SK-N-SH (cell line): Measurements from ENCODE around the gene CCT2. TPM values are rescaled to one million over a fixed set of nuclear protein-coding genes. Genes with fewer than 3 reads are reported as not detected.

Experiments used
- CHD2 ChIP-seq: fragments of 150-350 bp; IDR thresholded peaks from 2 replicates; pipeline ENCODE4 v1.6.1; 2018; ENCODE audit warnings: low read length; ENCODE audit not compliant: partially characterized antibody
- ELF1 ChIP-seq: IDR thresholded peaks from 2 replicates; pipeline ENCODE4 v1.4.0; 2012
- EZH2phosphoT487 ChIP-seq: fragments of 200-600 bp; sonication (generic); IDR thresholded peaks from 2 replicates; pipeline ENCODE4 v1.6.1; 2017; ENCODE audit warnings: low read depth, mixed run types, mild to moderate bottlenecking, antibody characterized with exemption, moderate library complexity, borderline replicate concordance
- FOSL2 ChIP-seq: IDR thresholded peaks from 2 replicates; pipeline ENCODE4 v1.4.0; 2012; ENCODE audit warnings: low read depth, mild to moderate bottlenecking, moderate library complexity, borderline replicate concordance
- FOXJ3 ChIP-seq: sonication (generic); formaldehyde crosslinking; IDR thresholded peaks from 2 replicates; pipeline ENCODE4 v1.5.1; 2020; ENCODE audit warnings: mild to moderate bottlenecking, missing genetic modification reagents
- FOXM1 ChIP-seq: IDR thresholded peaks from 2 replicates; pipeline ENCODE4 v1.4.0; 2012; ENCODE audit warnings: low read depth, mild to moderate bottlenecking
- GABPA ChIP-seq: IDR thresholded peaks from 2 replicates; pipeline ENCODE4 v1.4.0; 2012; ENCODE audit warnings: low read depth, mild to moderate bottlenecking
- GATA2 ChIP-seq: sonication (generic); formaldehyde crosslinking; IDR thresholded peaks from 2 replicates; pipeline ENCODE4 v1.5.0; 2020; ENCODE audit warnings: mild to moderate bottlenecking, missing genetic modification reagents
- JUND ChIP-seq: IDR thresholded peaks from 2 replicates; pipeline ENCODE4 v1.4.0; 2012
- MAX ChIP-seq: IDR thresholded peaks from 2 replicates; pipeline ENCODE4 v1.4.0; 2012; ENCODE audit warnings: low read depth
- MEF2A ChIP-seq: IDR thresholded peaks from 2 replicates; pipeline ENCODE4 v1.4.0; 2012; ENCODE audit warnings: low read depth, borderline replicate concordance
- NFIC ChIP-seq: IDR thresholded peaks from 2 replicates; pipeline ENCODE4 v1.4.0; 2012; ENCODE audit warnings: borderline replicate concordance
- NRF1 ChIP-seq: IDR thresholded peaks from 2 replicates; pipeline ENCODE4 v1.6.1; 2012; ENCODE audit warnings: low read depth, mild to moderate bottlenecking, low read length
- RAD21 ChIP-seq: IDR thresholded peaks from 2 replicates; pipeline ENCODE4 v1.6.1; 2012; ENCODE audit warnings: mild to moderate bottlenecking, low read length
- RCOR1 ChIP-seq: fragments of 150-350 bp; IDR thresholded peaks from 2 replicates; pipeline ENCODE4 v1.6.1; 2017; ENCODE audit warnings: antibody characterized with exemption, low read length
- RFX5 ChIP-seq: IDR thresholded peaks from 2 replicates; pipeline ENCODE4 v1.6.1; 2012; ENCODE audit warnings: mild to moderate bottlenecking, improper control_type of control experiment, low read length
- RXRA ChIP-seq: IDR thresholded peaks from 2 replicates; pipeline ENCODE4 v1.4.0; 2012; ENCODE audit warnings: low read depth, mild to moderate bottlenecking, borderline replicate concordance
- SIN3A ChIP-seq: IDR thresholded peaks from 2 replicates; pipeline ENCODE4 v1.6.1; 2012; ENCODE audit warnings: low read depth, mild to moderate bottlenecking, low read length, moderate library complexity, borderline replicate concordance
- SMC3 ChIP-seq: IDR thresholded peaks from 2 replicates; pipeline ENCODE4 v1.6.1; 2012; ENCODE audit warnings: low read depth, low read length, improper control_type of control experiment
- TAF1 ChIP-seq: IDR thresholded peaks from 2 replicates; pipeline ENCODE4 v1.6.1; 2012; ENCODE audit warnings: low read depth, mild to moderate bottlenecking, low read length, moderate library complexity, borderline replicate concordance
- TCF12 ChIP-seq: IDR thresholded peaks from 2 replicates; pipeline ENCODE4 v1.4.0; 2012
- TEAD4 ChIP-seq: IDR thresholded peaks from 2 replicates; pipeline ENCODE4 v1.4.0; 2012; ENCODE audit warnings: mild to moderate bottlenecking, borderline replicate concordance; ENCODE audit not compliant: insufficient read depth
- USF1 ChIP-seq: IDR thresholded peaks from 2 replicates; pipeline ENCODE4 v1.4.0; 2012; ENCODE audit warnings: low read depth, borderline replicate concordance
- USF2 ChIP-seq: fragments of 150-350 bp; IDR thresholded peaks from 2 replicates; pipeline ENCODE4 v1.6.1; 2017; ENCODE audit warnings: antibody characterized with exemption, low read length, low read depth, borderline replicate concordance
- ZBTB33 ChIP-seq: IDR thresholded peaks from 2 replicates; pipeline ENCODE4 v1.4.0; 2012; ENCODE audit warnings: low read depth, borderline replicate concordance
- polyA plus RNA-seq, 3 experiments: library from polyadenylated mRNA; depleted of rRNA; stranded (reverse); fragments of >200 nt; gene quantifications; 2 replicates each; pipeline ENCODE4 v1.2.3, GENCODE V29; 2012

The CCT2 gene
- polyA plus RNA-seq, 1 of the 3 experiments (the other 2 are of a cell fraction) = 181 TPM

GRCh38 chr12:69623970-69624369, 38.7 kb downstream of the CCT2 start (continued):
- peak; percentile 87 for TF ChIP-seq FOXJ3 (CRISPR knock-in tag)
- TF ChIP-seq GABPA = no peak
- TF ChIP-seq ELF1 = no peak
- no peak for TF ChIP-seq TAF1
- no peak for TF ChIP-seq TEAD4
- TF ChIP-seq USF1 = no peak
- no peak for TF ChIP-seq MAX
- TF ChIP-seq RAD21 = peak; percentile 27; the same call in 1 of the 2 replicates
- no peak for TF ChIP-seq USF2
- TF ChIP-seq CHD2 = peak; percentile 82
- no peak for TF ChIP-seq ZBTB33
- TF ChIP-seq GATA2 (CRISPR knock-in tag) = peak; percentile 96
- TF ChIP-seq EZH2phosphoT487 = no peak
- no peak for TF ChIP-seq RFX5
- TF ChIP-seq TCF12 = no peak
- TF ChIP-seq FOSL2 = no peak
- TF ChIP-seq RCOR1 = peak; percentile 94
- TF ChIP-seq MEF2A = no peak
- no peak for TF ChIP-seq NRF1
- no peak for TF ChIP-seq RXRA
- no peak for TF ChIP-seq SMC3
- TF ChIP-seq FOXM1 = no peak
- no peak for TF ChIP-seq SIN3A
- no peak for TF ChIP-seq JUND
- TF ChIP-seq NFIC = no peak
